SK-N-MC (cell line): ENCODE data around the gene CCT2.

Experiments
- EZH2 ChIP-seq: fragments of 200-600 bp; sonication (generic); IDR thresholded peaks from one replicate; pipeline ENCODE4 v1.6.1; 2017; ENCODE audit warnings: antibody characterized with exemption
- FOXP2 ChIP-seq: optimal IDR thresholded peaks from 2 replicates; pipeline ENCODE3; 2011; ENCODE audit warnings: mild to moderate bottlenecking, moderate library complexity; ENCODE audit not compliant: insufficient read depth; ENCODE audit errors: extremely low read length, control extremely low read depth
- POLR2AphosphoS5 ChIP-seq: IDR thresholded peaks from 2 replicates; pipeline ENCODE4 v1.6.1; 2012; ENCODE audit warnings: mild to moderate bottlenecking, low read depth, low read length, borderline replicate concordance

DNA sequence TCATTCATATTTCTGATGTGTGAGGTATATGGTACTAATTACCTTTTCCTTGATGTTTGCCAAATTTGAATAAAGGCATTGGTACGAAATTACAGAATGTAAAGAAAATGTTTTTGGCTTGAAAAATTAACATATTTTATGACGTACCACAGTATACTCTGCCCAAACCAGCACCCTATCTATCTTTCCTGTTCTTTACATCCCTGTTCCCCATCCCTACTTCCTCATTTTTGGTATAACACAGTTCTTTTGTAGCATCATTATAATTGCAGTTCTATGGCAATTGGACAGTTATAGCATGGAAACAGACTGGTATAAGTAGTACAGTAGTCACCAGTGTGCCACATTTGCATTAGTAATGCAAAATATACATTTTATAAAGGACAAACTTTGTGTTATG is 7.0 kb upstream of the CCT2 start:
- TF ChIP-seq POLR2AphosphoS5 (no peak), EZH2 (no peak), FOXP2 (no peak)
